B cell (primary cell): ENCODE results near the gene GPR162.

Experiments
- EZH2 ChIP-seq: IDR thresholded peaks from 2 replicates; pipeline ENCODE4 v1.6.1; 2012; ENCODE audit warnings: borderline replicate concordance, low read depth, mild to moderate bottlenecking, moderate library complexity, low read length; ENCODE audit not compliant: insufficient read depth, poor library complexity, severe bottlenecking
- TF ChIP-seq, protein P1 (sequence below): fragments of 200-600 bp; IDR thresholded peaks from one replicate; pipeline ENCODE4 v1.8.0; 2022; ENCODE audit warnings: antibody characterized with exemption, mild to moderate bottlenecking

DNA sequence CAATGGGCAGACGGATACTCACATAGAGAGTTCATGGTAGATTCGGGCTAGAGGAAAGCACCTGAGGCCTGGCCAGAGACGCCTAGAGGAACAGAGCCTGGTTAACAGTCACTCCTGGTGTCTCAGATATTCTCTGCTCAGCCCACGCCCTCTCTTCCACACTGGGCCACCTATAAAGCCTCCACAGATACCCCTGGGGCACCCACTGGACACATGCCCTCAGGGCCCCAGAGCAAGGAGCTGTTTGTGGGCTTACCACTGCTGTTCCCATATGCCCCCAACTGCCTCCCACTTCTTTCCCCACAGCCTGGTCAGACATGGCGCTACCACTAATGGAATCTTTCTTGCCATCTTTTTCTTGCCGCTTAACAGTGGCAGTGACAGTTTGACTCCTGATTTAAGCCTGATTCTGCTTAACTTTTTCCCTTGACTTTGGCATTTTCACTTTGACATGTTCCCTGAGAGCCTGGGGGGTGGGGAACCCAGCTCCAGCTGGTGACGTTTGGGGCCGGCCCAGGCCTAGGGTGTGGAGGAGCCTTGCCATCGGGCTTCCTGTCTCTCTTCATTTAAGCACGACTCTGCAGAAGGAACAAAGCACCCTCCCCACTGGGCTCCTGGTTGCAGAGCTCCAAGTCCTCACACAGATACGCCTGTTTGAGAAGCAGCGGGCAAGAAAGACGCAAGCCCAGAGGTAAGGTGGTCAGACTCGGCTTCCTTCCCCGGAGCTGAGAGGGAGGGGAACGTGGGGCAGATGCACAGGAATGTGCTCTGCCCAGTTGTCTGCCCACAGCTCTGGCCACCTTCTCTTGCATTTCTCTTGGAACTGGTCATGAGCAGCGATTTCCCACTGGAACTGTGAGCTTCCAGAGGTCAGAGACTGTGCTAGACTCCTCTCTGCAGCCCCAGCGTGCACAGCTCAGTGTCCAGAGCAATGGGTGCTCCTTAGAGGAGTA, 32.4 kb upstream of the GPR162 start, which contains the start of gene CD4:
- TF ChIP-seq, protein P1, sequence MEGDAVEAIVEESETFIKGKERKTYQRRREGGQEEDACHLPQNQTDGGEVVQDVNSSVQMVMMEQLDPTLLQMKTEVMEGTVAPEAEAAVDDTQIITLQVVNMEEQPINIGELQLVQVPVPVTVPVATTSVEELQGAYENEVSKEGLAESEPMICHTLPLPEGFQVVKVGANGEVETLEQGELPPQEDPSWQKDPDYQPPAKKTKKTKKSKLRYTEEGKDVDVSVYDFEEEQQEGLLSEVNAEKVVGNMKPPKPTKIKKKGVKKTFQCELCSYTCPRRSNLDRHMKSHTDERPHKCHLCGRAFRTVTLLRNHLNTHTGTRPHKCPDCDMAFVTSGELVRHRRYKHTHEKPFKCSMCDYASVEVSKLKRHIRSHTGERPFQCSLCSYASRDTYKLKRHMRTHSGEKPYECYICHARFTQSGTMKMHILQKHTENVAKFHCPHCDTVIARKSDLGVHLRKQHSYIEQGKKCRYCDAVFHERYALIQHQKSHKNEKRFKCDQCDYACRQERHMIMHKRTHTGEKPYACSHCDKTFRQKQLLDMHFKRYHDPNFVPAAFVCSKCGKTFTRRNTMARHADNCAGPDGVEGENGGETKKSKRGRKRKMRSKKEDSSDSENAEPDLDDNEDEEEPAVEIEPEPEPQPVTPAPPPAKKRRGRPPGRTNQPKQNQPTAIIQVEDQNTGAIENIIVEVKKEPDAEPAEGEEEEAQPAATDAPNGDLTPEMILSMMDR, result no peak
- TF ChIP-seq EZH2, result no peak
